Ishikawa (cell line): ENCODE results near the gene SAFB.

Experiments
- CREB1 ChIP-seq: IDR thresholded peaks from 2 replicates; pipeline ENCODE4 v1.6.1; 2012; ENCODE audit warnings: low read depth
- MAX ChIP-seq: IDR thresholded peaks from 2 replicates; pipeline ENCODE4 v1.6.1; 2012

DNA sequence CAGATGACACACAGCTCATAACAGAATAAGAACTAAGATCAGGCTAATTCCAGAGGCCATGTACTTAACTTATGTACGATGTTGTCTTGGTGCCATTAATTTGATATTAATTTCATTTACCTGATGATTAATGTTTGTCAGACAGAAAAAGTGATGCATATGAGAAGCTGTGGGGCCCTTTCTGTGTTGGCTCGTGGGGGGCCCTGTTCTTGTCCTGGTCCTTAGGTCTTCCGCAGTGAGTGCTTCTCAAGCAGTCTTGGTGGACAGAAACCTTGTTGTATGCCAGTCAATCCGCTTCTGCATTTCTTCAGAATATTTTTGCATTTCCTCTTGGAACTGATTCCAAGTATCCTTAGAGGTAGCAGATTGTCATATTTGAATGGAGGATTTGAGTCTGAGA, 20.2 kb downstream of the SAFB start:
- TF ChIP-seq CREB1 (no peak), MAX (no peak)
